HUDEP-2 (cell line): ENCODE measurements around the gene ZNF474.

Experiments used
- DNase-seq, 76 experiments: peaks; one replicate each; lab custom pipeline; 2025; ENCODE audit not compliant: unreplicated experiment in 76 of 76; lab: John Stamatoyannopoulos, UW

The ZNF474 gene

GRCh38 chr5:122152266-122152900 is 23.0 kb downstream of the ZNF474 start:
- DNase-seq, result no peak

DNA sequence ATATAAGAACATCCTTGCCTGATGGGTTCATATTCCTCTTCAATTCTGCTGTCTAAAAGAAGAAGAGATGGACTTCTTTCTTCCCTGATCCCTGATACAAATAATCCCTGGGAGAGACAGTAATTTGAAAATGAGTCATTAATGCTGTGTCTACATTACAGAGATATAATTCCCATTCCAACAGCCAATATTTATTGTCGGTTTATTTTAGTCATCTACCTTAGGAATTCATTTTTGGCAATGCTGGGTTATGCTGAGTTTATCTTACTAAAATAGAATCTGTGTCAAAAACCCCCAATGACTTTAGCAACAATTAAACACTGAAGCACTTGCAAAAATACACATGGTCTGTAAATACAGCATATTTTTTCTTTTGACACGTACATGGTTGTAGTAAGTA is 23.9 kb downstream of the ZNF474 start:
- DNase-seq, result no peak

- no peak for DNase-seq
Measured at GRCh38 chr5:122153774-122154173, 24.4 kb downstream of the ZNF474 start.

- DNase-seq, result no peak
Measured at GRCh38 chr5:122154491-122154890, 25.1 kb downstream of the ZNF474 start.

- DNase-seq, result no peak
Measured at GRCh38 chr5:122154910-122155309, 25.6 kb downstream of the ZNF474 start.

- DNase-seq, result no peak
Measured at GRCh38 chr5:122155546-122155945, 26.2 kb downstream of the ZNF474 start.

- peak in 18 of 76 experiments; percentile 1 to 46 (median 12) for DNase-seq
Measured at GRCh38 chr5:122156724-122157325, 27.5 kb downstream of the ZNF474 start.

GRCh38 chr5:122162100-122162638 is 32.8 kb downstream of the ZNF474 start:
- no peak for DNase-seq

DNA sequence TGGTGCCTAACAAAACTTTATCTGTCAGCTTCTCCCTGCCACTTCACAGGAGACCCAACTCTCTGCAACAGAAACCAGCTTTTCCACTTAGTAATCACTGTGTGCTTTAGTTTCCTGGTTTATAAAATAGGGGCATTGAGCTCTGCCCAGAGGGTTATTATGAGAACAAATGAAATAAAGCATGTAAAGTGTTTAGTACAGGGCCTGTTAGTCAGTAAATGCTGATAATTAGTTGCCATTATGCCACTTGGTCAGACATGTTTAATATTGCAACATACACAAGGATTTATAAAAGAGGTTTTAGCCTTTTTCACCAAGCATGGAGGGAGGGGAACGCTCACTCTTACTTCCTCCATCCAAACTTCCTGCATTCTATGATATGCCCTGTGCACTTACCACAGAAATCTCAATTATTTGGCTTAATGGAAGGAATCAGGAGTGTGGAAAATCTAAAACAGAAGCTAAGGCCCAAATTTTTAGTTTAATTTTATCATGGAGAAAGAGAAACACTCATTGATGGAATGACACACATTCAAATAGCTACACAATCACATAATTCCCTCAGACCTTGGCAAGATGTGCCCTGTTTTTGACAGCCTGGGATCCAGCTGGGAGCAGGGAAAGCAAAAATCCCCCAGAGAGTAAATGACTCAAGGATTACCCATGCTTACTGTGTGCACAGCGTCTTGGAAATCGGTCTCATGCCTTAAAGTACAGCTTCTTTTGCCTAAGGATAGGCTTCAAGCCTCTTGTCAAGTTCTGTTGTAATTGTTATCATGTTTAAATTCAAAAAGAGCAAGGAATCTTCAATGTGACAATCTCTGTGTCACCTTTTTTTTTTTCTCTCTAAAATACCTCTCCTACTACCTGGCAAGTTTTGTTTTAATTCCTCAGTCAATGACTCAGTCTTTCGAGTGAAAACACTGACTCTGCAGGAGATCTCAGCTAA is 34.0 kb downstream of the ZNF474 start:
- no peak for DNase-seq

DNA sequence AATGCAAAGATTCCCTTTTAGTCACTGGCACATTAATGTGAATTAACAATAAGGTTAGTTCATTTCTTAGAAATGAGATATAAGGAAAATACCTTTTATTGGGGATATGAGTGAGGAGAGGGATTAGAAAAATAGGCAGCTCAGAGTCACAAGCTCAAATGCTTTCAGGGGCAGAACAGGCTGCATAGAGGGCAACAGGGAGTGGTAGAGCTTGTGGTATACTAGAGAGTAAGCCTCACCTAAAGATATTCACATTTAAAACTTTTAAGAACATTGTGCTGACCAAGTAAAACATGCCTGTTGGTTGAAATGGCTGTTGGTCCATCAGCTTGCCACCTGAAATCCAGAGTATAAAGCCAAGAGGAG is 34.7 kb downstream of the ZNF474 start:
- DNase-seq, result no peak

- no peak for DNase-seq
Measured at GRCh38 chr5:122164831-122165558, 35.6 kb downstream of the ZNF474 start.

DNA sequence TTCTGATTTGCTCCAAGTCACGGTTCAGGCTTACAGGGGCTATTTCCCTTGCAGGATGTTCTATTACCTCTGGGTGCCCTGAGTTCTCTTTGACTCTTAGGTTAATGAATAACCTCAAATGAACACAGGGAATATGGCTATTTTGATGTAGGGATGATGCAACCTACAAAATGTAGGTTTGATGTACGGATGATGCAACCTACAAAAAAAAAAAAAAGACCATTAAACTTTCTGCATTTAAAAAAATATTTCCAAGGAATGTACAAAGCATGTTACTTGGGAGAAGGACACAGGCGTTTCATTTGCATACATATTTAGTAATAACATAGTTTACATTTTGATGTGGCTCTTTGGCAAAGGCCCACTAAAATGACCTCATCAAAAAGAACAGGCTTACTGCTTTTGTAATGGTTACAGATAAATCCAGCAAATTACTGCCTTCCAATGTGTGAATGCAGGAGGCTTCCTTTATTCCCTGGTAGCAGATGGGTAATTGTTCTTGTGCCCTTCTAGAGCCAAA is 36.3 kb downstream of the ZNF474 start:
- no peak for DNase-seq

DNA sequence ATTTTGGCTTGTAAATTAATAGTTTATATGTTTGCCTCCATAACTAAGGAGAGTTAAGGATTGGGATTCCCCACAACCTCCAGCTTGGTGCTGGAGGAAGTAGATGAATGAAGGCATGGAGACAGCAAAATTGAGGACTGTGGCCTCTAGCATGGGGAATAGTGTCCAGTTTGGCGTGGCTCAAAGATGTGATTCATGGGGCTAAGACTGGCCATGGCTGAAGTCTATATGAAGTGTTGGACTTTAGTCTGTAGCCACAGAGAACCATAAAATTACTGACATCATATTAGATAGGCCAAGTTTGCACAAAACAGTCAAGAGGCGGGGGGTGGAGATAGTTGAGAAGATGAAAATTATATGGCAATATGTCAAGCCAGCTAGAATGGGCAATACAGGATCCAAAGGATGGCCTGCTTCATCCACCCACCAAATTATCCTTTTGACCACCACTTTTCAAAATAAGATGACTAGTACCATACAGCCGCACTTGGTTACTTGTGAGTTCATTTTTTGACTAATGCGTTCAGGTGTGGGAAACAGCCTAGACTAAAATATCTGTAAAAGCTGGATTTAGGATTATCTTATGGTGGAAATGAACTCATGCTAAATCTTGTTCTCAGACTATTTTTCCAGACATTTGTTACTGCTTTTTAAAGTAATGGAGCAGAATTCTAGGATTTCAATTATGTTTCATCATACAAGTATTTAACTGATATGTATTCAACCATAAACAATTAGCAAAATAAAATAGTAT is 40.2 kb downstream of the ZNF474 start:
- no peak for DNase-seq

GRCh38 chr5:122170620-122171019 is 41.3 kb downstream of the ZNF474 start:
- DNase-seq, result peak in 1 of 76 experiments; percentile 2

DNA sequence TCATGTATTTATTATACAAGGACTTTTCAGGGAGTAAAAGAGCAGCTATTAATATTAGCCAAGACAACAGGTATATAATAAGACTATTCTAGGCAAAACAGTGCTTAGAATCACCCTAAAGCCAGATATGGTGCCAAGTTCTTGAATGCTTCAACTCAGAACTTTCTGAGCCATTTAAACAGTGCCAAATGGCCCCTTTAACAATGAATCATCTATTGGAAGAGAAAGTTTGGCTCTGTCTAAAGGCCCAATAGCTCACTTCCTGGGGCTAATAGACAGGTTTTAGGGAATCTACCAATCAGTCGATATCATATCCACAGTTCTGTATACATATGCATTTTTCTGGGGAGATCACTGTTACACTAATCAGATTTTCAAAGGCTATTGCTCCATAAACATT is 42.9 kb downstream of the ZNF474 start:
- no peak for DNase-seq

- no peak for DNase-seq
Measured at GRCh38 chr5:122173474-122174415, 44.4 kb downstream of the ZNF474 start.

- no peak for DNase-seq
Measured at GRCh38 chr5:122175091-122175490, 45.7 kb downstream of the ZNF474 start.

DNA sequence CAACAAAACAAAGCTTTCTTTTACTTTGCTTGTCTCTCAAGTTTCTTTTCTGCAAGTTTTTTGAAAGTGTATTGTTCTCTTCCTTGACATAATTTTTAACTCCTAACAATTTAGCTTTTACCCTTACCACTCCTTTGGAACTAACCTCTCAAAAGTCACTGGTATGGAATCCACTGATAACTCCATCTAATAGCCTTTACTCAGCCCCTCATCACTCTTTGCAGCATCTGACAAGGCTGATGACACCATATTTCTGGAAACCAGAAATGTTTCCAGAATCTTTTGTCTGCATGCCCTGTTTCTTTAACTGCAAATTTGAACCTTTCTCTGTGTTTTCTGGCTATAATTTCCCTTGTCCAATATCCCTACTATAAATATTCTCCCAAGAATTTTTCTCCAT is 46.5 kb downstream of the ZNF474 start:
- DNase-seq, result no peak

GRCh38 chr5:122177161-122177560 is 47.8 kb downstream of the ZNF474 start:
- DNase-seq, result no peak
